ENCODE measurements around the gene ASTN1.

Gene ASTN1

GRCh38 chr1:177198243-177198642 is 33.7 kb upstream of the ASTN1 start:
- no peak overlapping the region for H3K9ac ChIP-seq (ENCODE audit: insufficient read length, low read depth)
- no peaks in the 10 kb centered on the region for H3K27me3 ChIP-seq (ENCODE audit: insufficient read depth, insufficient read length)
- no peak overlapping the region for H3K4me3 ChIP-seq (ENCODE audit: insufficient read length, low read depth)
- DNase-seq (ENCODE audit: low read depth, low spot score), result no peak
- no peaks in the 10 kb centered on the region for H3K9me3 ChIP-seq (ENCODE audit: insufficient read depth, low read length)
- H3K4me1 ChIP-seq (ENCODE audit: insufficient read depth, insufficient read length), result no peaks in the 10 kb centered on the region
- no peaks in the 10 kb centered on the region for H3K36me3 ChIP-seq (ENCODE audit: insufficient read depth, insufficient read length, low read length)
- no peak for TF ChIP-seq YY1 (IDR thresholded peaks at IDR 0.05; ENCODE audit: insufficient read depth, insufficient read length)
- no peak for TF ChIP-seq SUZ12 (IDR thresholded peaks at IDR 0.05; ENCODE audit: extremely low read depth, insufficient read depth, insufficient read length)
- TF ChIP-seq ZNF274 (IDR thresholded peaks at IDR 0.05; ENCODE audit: low read depth, low read length), result no peak

- no peak for DNase-seq (ENCODE audit: low read depth, low spot score)
- no peaks in the 10 kb centered on the region for H3K36me3 ChIP-seq (ENCODE audit: insufficient read depth, insufficient read length, low read length)
- H3K4me1 ChIP-seq (ENCODE audit: insufficient read depth, insufficient read length), result no peaks in the 10 kb centered on the region
- TF ChIP-seq SUZ12 (IDR thresholded peaks at IDR 0.05; ENCODE audit: extremely low read depth, insufficient read depth, insufficient read length), result no peak
- no peak for TF ChIP-seq ZNF274 (IDR thresholded peaks at IDR 0.05; ENCODE audit: low read depth, low read length)
- TF ChIP-seq YY1 (IDR thresholded peaks at IDR 0.05; ENCODE audit: insufficient read depth, insufficient read length), result no peak
- peaks cover 11% of the 10 kb centered on the region for H3K9me3 ChIP-seq (ENCODE audit: insufficient read depth, low read length)
- H3K4me3 ChIP-seq (ENCODE audit: insufficient read length, low read depth), result no peak overlapping the region
- no peak overlapping the region for H3K9ac ChIP-seq (ENCODE audit: insufficient read length, low read depth)
- H3K27me3 ChIP-seq (ENCODE audit: insufficient read depth, insufficient read length), result no peaks in the 10 kb centered on the region
Measured at GRCh38 chr1:177190308-177190970, 25.9 kb upstream of the ASTN1 start.

- TF ChIP-seq SUZ12 (IDR thresholded peaks at IDR 0.05; ENCODE audit: extremely low read depth, insufficient read depth, insufficient read length) (no peak), ZNF274 (IDR thresholded peaks at IDR 0.05; ENCODE audit: low read depth, low read length) (no peak), YY1 (IDR thresholded peaks at IDR 0.05; ENCODE audit: insufficient read depth, insufficient read length) (no peak)
- peaks cover 3% of the 10 kb centered on the region for H3K4me1 ChIP-seq (ENCODE audit: insufficient read depth, insufficient read length)
Measured at GRCh38 chr1:177186639-177187038, 22.1 kb upstream of the ASTN1 start.

GRCh38 chr1:177185209-177185608 is 20.7 kb upstream of the ASTN1 start:
- no peak overlapping the region for H3K4me3 ChIP-seq (ENCODE audit: insufficient read length, low read depth)
- peaks cover 14% of the 10 kb centered on the region for H3K27me3 ChIP-seq (ENCODE audit: insufficient read depth, insufficient read length)
- TF ChIP-seq ZNF274 (IDR thresholded peaks at IDR 0.05; ENCODE audit: low read depth, low read length), result no peak
- TF ChIP-seq YY1 (IDR thresholded peaks at IDR 0.05; ENCODE audit: insufficient read depth, insufficient read length), result no peak
- no peak for TF ChIP-seq SUZ12 (IDR thresholded peaks at IDR 0.05; ENCODE audit: extremely low read depth, insufficient read depth, insufficient read length)
- no peak for DNase-seq (ENCODE audit: low read depth, low spot score)
- H3K4me1 ChIP-seq (ENCODE audit: insufficient read depth, insufficient read length), result peaks cover 3% of the 10 kb centered on the region
- H3K9me3 ChIP-seq (ENCODE audit: insufficient read depth, low read length), result peaks cover 19% of the 10 kb centered on the region
- H3K36me3 ChIP-seq (ENCODE audit: insufficient read depth, insufficient read length, low read length), result no peaks in the 10 kb centered on the region
- H3K9ac ChIP-seq (ENCODE audit: insufficient read length, low read depth), result no peak overlapping the region

More at GRCh38 chr1:177186639-177187038, 22.1 kb upstream of the ASTN1 start:
- Histone ChIP-seq H3K9ac (ENCODE audit: insufficient read length, low read depth) (no peak overlapping the region), H3K9me3 (ENCODE audit: insufficient read depth, low read length) (peaks cover 19% of the 10 kb centered on the region), H3K4me3 (ENCODE audit: insufficient read length, low read depth) (no peak overlapping the region), H3K36me3 (ENCODE audit: insufficient read depth, insufficient read length, low read length) (no peaks in the 10 kb centered on the region), H3K27me3 (ENCODE audit: insufficient read depth, insufficient read length) (no peaks in the 10 kb centered on the region)
- no peak for DNase-seq (ENCODE audit: low read depth, low spot score)

- H3K27me3 ChIP-seq (ENCODE audit: insufficient read depth, insufficient read length), result peaks cover 27% of the 10 kb centered on the region
- DNase-seq (ENCODE audit: low read depth, low spot score), result no peak
- no peak overlapping the region for H3K9ac ChIP-seq (ENCODE audit: insufficient read length, low read depth)
- H3K4me3 ChIP-seq (ENCODE audit: insufficient read length, low read depth), result no peak overlapping the region
- peaks cover 3% of the 10 kb centered on the region for H3K4me1 ChIP-seq (ENCODE audit: insufficient read depth, insufficient read length)
- TF ChIP-seq SUZ12 (IDR thresholded peaks at IDR 0.05; ENCODE audit: extremely low read depth, insufficient read depth, insufficient read length) (no peak), ZNF274 (IDR thresholded peaks at IDR 0.05; ENCODE audit: low read depth, low read length) (no peak), YY1 (IDR thresholded peaks at IDR 0.05; ENCODE audit: insufficient read depth, insufficient read length) (no peak)
- peaks cover 19% of the 10 kb centered on the region for H3K9me3 ChIP-seq (ENCODE audit: insufficient read depth, low read length)
- H3K36me3 ChIP-seq (ENCODE audit: insufficient read depth, insufficient read length, low read length), result no peaks in the 10 kb centered on the region
Measured at GRCh38 chr1:177183836-177184235, 19.3 kb upstream of the ASTN1 start.

GRCh38 chr1:177181631-177182291 is 17.2 kb upstream of the ASTN1 start:
- DNase-seq (ENCODE audit: low read depth, low spot score), result peak; percentile 89
- Histone ChIP-seq H3K9ac (ENCODE audit: insufficient read length, low read depth) (peak overlapping the region; percentile 64), H3K27me3 (ENCODE audit: insufficient read depth, insufficient read length) (peaks cover 38% of the 10 kb centered on the region), H3K4me3 (ENCODE audit: insufficient read length, low read depth) (peak overlapping the region; percentile 38), H3K9me3 (ENCODE audit: insufficient read depth, low read length) (peaks cover 19% of the 10 kb centered on the region), H3K36me3 (ENCODE audit: insufficient read depth, insufficient read length, low read length) (no peaks in the 10 kb centered on the region), H3K4me1 (ENCODE audit: insufficient read depth, insufficient read length) (peaks cover 3% of the 10 kb centered on the region)
- TF ChIP-seq SUZ12 (IDR thresholded peaks at IDR 0.05; ENCODE audit: extremely low read depth, insufficient read depth, insufficient read length), result no peak
- TF ChIP-seq YY1 (IDR thresholded peaks at IDR 0.05; ENCODE audit: insufficient read depth, insufficient read length), result peak; percentile 7
- no peak for TF ChIP-seq ZNF274 (IDR thresholded peaks at IDR 0.05; ENCODE audit: low read depth, low read length)

- H3K9me3 ChIP-seq (ENCODE audit: insufficient read depth, low read length), result peaks cover 16% of the 10 kb centered on the region
- H3K4me3 ChIP-seq (ENCODE audit: insufficient read length, low read depth), result peak overlapping the region; percentile 38
- peaks cover 3% of the 10 kb centered on the region for H3K4me1 ChIP-seq (ENCODE audit: insufficient read depth, insufficient read length)
- H3K36me3 ChIP-seq (ENCODE audit: insufficient read depth, insufficient read length, low read length), result no peaks in the 10 kb centered on the region
- peak overlapping the region; percentile 64 for H3K9ac ChIP-seq (ENCODE audit: insufficient read length, low read depth)
- peaks cover 38% of the 10 kb centered on the region for H3K27me3 ChIP-seq (ENCODE audit: insufficient read depth, insufficient read length)
- DNase-seq (ENCODE audit: low read depth, low spot score), result no peak
- TF ChIP-seq SUZ12 (IDR thresholded peaks at IDR 0.05; ENCODE audit: extremely low read depth, insufficient read depth, insufficient read length) (no peak), ZNF274 (IDR thresholded peaks at IDR 0.05; ENCODE audit: low read depth, low read length) (no peak), YY1 (IDR thresholded peaks at IDR 0.05; ENCODE audit: insufficient read depth, insufficient read length) (no peak)
Measured at GRCh38 chr1:177181280-177181630, 16.7 kb upstream of the ASTN1 start.

Measured in NT2/D1 (cell line).